HG03460 (cell line): ENCODE measurements around the gene TGFB1.

Experiments used
- ATAC-seq: cut with Tn5 transposase; IDR thresholded peaks from one replicate; pipeline ENCODE4 v1.9.1; 2021; ENCODE audit not compliant: unreplicated experiment

The TGFB1 gene

DNA sequence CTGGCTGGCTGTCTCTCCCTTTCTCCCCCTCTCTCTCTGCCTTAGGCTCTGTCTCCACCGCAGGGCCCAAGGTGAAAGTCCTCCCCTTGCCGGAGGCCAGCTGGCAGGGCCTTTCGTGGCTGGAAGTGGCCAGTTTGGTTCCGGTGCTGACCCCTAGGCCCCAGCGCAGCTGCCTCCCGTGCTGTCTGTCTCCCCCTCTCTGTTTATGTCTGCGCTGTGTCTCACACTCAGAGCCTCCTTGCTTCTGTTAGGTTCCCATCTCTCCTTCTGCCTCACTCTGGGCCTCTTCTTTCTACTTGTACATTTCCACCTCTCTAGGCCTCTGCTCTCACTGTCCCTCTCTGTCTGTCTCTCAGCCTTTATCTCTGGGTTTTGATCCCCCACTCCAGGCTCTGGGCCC lies 30.7 kb downstream of the TGFB1 start:
- no peak for ATAC-seq

DNA sequence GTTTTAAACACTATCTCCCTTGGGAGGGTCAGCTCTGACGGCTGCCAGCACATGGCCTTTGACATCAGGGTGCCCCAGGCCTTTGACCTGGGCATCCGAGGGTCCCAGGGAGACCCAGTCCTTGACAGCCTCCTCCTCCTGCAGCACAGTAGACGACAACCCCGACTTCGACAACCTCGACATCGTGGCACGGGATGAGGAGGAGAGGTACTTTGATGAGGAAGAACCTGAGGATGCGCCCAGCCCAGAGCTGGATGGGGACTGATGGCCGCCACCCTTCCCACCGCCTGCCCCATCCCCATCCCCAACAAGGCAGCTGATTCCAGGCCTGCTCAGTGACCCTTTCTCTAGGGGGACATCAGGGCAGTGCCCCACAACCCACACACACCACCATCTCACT lies 31.3 kb downstream of the TGFB1 start:
- no peak for ATAC-seq

DNA sequence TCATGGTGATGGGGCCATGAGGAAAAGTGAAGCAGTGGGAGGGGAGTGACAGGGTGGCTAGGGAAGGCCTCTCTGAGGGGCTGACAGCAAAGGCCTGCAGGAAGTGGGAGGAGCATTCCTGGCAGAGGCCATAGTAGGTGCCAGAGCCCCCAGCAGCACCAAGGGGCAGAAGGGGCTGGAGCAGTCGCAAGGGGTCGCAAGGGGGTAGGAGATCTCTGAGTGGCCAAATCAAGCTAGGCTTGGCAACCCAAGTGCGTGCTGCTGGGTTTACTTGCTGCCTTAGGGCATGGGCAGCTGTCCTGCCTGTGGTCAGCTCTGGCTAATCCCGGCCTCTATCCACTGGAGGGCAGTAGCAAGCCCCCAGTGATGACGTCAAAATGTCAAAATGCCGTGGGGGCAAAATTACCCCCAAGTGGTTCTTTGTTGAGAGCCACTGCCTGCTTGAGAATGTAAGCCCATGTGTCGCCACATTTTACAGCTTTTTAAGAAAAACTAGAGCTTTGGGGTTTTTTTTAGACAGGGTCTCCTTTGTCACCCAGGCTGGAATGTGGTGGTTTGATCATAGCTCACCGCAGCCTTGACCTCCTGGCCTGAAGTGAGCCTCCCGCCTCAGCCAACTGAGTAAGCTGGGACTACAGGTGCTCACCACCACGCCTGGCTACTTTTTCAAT lies 32.0 kb downstream of the TGFB1 start:
- ATAC-seq, result no peak

DNA sequence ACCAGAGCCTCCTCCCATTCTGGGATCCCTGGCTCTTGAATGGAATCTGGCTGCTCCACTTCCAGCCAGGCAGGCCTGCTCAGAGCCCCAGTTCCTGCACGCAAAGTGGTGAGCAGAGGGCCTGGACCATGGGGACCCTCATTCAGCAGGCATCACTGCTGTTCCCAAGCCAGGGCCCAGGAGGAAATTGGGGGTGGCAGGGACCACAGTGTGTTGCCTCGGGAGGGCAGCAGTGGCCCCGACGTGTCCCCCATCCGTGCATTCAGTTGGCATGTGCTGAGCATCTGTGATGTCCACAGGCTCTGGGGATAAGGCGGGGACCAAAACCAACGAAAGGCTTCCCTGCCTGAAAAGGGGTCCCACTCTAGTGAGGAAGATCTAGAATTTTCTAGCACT lies 32.5 kb downstream of the TGFB1 start:
- no peak for ATAC-seq

DNA sequence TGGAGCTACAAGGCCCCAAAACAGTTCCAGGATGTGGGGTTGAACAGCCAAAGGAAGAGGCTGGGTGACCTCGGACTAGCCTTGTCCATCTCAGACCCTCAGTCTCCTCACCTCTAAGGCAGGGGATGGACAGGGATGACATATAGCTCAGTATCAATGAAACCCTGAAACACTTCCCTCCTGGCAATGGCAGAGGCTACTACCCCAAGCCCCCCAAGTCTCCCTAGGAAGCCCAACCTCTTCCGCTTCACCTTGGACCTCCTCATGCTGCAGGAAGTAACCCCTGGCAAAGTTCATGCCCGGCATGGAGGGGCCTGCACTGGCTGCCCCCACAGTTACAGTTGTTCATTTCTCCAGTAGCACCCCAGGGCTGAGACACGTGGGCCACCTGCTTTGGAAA lies 33.2 kb downstream of the TGFB1 start:
- ATAC-seq, result no peak

DNA sequence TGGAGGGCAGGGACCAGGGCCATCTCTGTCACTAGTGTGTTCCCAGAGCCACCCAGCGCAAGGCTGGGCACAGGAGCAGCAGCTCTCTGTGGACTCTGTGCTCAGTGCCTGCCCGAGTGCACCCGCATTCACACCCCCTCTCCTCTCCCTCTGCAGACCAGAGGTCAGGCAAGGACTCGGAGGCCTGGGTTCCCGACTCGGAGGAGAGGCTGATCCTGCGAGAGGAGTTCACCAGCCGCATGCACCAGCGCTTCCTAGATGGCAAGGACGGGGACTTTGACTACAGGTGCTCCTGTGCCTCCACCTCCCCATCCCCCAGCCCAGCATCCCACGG lies 33.6 kb downstream of the TGFB1 start:
- ATAC-seq, result no peak

DNA sequence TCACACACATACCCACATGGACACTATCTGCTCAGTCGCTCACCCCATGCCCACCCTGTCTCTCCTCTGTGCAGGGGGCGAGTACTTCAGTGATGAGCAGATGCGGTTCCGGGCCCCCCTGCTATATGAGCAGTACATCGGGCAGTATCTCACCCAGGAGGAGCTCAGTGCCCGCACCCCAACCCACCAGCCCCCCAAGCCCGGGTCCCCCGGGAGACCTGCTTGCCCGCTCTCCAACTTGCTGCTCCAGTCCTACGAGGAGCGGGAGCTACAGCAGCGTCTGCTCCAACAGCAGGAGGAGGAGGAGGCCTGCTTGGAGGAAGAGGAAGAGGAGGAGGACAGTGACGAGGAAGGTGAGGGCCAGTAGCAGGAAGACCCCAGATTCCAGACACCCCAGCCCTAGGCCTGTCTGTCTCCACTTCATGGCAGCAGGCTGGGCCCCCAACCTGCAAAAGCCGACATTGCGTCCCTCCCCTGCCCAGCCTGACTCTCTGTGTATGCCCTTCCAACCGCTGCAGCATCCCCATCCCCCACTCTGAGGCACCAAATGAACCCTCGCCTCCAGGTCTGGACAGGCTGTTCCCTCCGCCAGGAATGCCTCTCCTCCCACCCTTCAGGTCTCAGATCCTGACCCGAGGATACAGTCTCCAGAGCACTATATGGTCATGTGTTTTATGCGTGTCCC lies 34.1 kb downstream of the TGFB1 start:
- no peak for ATAC-seq

DNA sequence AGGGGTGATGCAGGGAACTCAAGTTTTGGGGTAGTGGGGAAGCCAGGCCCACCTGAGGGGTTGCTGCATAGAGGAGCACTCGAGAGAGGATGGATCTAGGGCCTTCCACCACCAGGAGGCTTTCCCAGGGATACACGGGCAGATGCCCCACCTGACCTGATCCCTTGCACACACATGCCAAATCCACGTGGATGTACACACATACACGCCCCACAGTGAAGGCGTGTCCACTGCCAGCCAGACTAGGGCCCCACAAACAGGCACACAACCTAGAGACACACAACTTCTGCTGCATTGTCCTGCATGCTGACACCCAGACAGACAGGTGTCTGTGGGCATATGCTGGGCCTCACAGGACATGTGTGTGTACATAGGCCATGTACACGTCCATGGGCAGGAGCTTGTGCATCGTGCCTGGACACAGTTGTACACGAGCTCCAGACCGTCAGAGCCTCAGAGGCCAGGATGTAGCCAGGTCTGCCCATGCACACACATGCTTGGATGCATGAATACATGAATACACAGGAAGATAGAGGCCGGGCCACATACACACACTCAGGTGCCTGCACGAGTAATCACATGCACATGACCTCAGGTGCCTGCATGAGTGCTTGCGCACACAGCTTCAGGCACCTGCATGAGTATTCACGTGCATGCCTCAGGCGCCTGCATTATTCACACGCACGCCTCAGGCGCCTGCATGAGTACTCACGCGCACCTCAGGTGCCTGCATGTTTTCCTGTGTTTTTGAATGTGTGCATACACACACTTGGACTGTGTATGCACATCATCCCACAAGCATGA lies 34.8 kb downstream of the TGFB1 start:
- no peak for ATAC-seq

DNA sequence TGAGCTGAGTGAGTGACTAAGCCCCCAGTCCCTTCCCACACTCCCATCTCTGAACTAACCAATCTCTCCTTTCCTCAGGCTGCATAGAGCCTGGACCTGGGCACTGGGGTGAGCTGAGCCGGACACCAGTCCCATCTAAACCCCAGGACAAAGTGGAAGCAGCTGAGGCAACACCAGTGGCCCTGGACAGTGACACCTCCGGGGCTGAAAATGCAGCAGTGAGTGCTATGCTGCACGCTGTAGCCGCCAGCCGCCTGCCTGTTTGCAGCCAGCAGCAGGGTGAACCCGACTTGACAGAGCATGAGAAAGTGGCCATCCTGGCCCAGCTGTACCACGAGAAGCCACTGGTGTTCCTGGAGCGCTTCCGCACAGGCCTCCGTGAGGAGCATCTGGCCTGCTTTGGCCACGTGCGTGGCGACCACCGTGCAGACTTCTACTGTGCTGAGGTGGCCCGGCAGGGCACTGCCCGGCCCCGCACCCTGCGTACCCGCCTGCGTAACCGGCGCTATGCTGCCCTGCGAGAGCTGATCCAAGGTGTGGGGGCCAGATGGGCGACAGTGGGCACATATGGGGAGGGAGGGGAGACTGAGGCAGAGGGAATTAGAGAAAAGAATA lies 37.3 kb downstream of the TGFB1 start:
- ATAC-seq, result no peak

DNA sequence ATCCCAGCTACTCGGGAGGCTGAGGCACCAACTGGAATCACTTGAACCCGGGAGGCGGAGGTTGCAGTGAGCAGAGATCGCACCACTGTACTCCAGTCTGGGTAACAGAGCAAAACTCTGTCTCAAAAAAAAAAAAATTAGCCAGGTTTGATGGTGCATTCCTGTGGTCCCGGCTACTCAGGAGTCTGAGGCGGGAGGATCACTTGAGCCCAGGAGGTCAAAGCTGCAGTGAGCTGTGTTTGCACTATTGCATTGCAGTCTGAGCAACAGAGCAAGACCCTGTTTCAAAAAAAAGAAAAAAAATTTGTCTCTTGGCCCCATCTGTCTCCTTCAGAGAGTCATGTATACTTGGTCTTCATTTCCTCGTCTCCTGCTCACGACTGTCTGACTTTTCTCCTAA lies 42.1 kb downstream of the TGFB1 start:
- ATAC-seq, result no peak

DNA sequence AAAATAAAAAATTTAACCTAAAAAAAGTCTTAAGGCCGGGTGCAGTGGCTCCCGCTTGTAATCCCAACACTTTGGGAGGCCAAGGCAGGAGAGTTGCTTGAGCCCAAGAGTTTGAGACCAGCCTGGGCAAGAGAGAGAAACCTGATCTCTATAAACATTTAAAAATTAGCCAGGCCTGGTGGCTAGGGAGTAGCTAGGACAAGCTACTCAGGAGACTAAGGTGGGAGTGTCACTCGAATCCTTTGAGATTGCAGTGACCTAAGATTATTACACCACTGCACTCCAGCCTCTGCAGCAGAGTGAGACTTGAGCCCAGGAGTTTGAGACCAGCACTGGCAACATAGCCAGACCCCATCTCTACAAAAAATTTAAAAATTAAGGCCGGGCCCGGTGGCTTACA lies 42.6 kb downstream of the TGFB1 start:
- no peak for ATAC-seq

DNA sequence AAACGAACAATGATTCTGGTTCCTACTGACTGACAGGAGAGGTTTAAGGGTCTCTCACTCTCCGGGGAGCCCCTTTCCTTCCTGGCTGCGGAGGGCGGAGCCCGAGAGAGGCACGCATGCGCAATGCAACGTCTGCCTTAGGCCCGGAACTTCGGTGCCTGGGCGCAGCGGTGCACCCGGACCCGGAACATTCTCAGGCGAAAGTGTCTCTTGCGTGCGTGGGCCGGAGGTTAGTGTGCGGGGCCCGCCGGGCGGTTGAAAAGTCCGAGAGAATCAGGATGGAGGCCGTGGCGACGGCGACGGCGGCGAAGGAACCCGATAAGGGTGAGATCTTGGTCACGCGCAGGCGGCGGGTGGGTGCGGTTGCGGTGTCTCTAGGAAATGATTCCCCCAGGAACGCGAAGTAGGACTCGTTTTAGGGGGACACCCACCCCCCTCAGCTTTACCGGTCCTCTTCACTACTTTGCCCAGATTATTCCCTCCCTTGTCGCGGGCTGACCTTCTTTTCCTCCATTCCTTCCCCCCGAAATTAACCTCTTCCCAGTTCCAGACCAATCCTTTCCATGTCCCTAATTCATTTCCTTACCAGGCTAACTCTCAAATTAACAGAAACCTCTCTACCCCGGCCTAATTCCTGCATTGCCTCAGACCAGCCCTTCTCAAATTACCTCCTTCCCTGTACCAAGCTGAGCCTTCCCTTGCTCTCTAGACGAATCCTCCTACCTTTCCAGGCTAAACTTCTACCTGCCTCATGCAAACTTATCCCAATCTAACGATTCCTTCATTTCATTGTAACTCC lies 43.5 kb downstream of the TGFB1 start, which contains the start of gene CCDC97:
TSS of gene CCDC97 (plus strand) at position 140 of the 799 bp plus-strand sequence. CDS start at position 279, 139 bp downstream.
- ATAC-seq, result peak; percentile 57

DNA sequence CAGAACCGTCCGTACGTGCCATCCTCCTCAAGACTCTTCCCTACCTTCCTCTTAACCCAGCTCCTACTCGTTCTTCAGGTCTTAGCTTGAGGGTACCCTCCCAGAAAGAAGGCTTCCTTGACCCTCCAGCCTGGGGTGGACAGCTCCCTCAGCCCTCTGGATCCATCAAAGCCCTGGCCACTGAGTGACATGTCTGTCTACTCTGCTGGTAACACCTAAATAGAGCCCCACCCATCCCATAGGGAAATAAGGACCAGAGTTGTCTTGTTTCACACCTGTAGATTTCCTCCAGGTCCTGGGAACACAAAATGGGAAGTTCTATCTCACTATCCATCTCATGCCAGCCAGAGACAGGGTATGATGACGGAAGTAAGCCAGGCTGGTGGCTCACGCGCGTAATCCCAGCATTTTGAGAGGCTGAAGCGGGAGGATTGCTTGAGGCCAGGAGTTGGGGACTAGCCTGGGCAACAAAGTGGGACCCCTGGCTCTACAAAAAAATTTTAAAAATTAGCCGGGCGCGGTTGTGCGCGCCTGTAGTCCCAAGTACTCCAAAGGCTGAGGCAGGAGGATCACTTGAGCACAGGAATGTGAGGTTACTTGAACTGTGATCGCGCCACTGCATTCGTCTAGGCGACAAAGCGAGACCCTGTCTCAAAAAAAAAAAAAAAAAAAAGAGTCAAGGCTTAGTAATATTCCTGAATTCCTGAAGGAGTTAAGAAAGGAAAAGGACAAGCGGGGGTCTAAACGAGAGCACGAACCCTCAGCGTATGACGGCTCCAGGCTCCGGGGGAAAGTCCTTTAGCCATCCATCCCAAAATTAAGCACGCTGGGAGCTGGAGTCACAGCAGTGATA lies 44.3 kb downstream of the TGFB1 start:
- ATAC-seq, result peak; percentile 2

DNA sequence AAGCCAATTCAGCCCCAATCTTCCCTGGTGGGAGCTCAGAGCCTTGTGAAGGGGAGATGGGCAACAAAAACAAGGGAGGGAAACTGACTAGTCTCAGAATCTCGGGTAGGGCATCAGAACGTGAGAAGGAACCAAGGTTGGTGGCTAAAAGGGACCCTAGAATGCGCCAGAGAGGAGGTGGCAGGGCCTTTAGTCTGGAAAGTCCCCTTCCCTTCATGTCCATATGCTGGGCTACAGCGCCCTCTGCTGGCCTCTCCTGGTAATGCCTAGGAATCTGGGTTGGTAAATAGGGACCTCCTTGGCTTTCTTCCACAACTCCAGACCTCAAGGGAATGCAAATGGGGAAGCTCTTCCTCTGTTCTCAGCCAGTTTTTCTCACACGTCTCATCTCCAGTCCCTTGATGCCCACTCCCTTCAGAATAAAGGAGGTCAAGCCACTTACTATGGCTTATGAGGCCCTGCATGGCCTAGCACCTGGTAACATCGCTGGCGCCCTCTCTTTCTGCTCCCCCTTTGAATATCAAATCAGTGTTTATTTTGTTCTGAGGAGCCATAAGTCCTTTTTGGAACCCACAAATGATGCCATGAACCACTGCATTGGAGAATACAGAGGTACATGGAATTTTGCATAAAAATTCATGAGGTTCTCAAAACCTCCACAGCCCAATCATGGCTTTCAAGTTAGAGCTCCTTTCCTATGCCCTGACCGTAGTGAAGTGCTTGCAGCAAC lies 45.1 kb downstream of the TGFB1 start:
- ATAC-seq, result no peak

DNA sequence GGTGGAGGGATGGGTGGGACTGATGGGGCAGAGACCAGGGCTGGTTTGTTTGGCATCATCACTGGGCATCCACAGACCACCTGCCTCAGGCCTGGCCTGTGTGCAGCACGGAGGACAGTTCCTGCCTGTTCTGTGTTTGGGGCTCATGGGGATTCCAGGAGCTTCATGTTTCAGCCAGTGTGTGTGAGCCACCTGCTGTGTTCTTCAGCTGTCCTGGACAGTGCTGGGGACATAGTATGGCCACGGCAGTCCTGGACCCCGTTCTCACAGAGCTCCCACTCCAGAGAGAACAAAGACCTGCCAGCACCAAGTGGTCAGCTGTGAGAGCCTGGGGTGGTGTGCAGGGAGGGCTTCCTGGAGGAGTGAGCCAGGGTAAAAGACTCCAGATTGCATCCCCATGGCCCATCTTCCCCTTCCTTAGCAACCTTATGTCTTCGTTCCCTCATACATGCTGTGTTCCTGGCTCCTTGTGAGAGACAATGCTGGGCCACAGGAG lies 45.7 kb downstream of the TGFB1 start:
- no peak for ATAC-seq

DNA sequence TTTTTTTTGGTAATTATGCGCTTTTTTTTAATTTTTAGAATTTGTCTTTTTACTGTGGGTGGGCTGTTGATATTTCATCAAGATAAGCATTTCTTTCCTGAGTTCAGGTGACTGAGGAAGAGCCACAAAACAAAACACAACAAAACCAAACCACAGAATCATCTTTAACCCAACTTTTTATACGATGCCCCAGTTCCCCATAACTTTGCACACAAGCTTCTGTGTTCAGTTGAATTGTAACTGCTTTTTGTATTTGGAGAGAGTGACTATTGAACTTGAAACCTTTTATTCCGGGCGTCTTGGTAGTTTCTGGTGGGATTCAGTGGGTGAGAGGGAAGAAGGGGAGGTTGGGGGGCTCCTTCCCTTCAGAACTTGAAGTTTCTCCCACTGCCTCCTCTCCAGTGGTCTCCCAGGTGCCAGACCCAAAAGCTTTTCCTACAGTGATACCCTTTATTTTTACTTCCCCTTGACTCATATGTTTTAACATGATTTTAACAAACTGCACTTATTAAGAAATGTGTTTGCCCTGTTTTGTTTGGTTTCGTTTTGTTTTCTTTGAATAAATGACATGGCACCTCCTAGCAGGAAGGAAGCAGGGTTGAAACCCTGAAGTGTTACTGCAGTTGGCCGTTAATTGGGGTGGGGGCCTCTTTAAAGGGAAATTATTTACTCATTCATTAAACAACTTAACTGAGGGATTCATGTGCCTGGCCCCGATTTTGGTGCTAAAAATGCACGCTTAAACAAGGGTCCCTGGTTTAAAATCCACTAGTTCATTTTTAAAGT lies 46.4 kb downstream of the TGFB1 start:
- ATAC-seq, result no peak

DNA sequence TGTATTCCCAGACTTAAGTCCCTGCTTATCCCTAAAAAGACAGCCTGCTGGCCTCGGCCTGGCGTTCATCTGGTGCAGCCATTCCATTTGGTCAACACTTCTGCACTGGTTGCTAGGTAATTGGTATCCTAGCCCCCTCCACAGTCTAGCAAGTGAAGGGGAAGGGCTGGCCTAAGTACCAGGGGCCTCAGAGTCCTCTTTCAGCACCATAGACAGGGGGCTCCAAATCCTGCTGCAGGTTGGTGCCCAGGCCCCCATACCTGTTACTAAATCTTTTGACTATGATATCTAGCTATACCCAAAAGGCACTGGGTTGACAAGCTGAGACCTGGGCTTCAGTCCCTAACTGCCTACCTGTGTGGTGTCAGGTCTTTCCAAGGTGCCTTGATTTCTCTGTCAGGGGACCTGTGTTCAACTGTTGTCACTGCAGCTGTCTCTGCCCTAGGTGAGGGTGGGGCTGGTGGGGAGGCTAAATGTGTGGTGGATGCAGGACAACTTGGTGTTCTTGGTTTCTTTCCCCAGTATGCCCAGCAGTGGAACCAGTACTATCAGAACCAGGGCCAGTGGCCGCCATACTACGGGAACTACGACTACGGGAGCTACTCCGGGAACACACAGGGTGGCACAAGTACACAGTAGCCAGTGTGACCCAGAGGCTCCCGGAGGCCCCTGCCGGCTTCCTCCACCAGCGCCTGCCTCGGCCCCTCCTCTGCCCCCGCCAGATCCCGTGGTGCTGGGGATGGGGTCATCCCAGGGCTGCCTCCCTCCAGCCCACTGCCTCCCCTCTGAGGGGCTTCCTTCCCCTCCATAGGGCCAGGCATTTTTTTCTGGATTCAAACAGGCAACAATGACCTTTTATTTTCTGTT lies 47.6 kb downstream of the TGFB1 start:
- ATAC-seq, result no peak
